B cell (primary cell): ENCODE measurements around the gene ARPC5L.

Experiments
- CTCF ChIP-seq: fragments of 200-600 bp; IDR thresholded peaks from one replicate; pipeline ENCODE4 v1.8.0; 2022; ENCODE audit warnings: antibody characterized with exemption, mild to moderate bottlenecking
- EZH2 ChIP-seq: IDR thresholded peaks from 2 replicates; pipeline ENCODE4 v1.6.1; 2012; ENCODE audit warnings: borderline replicate concordance, low read depth, mild to moderate bottlenecking, moderate library complexity, low read length; ENCODE audit not compliant: insufficient read depth, poor library complexity, severe bottlenecking

GRCh38 chr9:124878518-124878917 is 16.6 kb downstream of the ARPC5L start:
- TF ChIP-seq EZH2 (no peak), CTCF (no peak)
